ENCODE results near the gene NCR2. TPM values are rescaled to one million over a fixed set of nuclear protein-coding genes. Genes with fewer than 3 reads are reported as not detected.

Gene NCR2
- total RNA-seq, 1 experiment from 2014 or later: not detected

Other genes starting within 250 kb of the NCR2 start
- not detected in 2 replicates for gene TREML1, start 181.3 kb upstream of the NCR2 start, total RNA-seq (2014; rRNA removed; shearing (Covaris generic))
- gene TREM2, start 172.5 kb upstream of the NCR2 start, total RNA-seq (2014; rRNA removed; shearing (Covaris generic)): not detected in 2 replicates
- gene TREML2, start 134.5 kb upstream of the NCR2 start, total RNA-seq (2014; rRNA removed; shearing (Covaris generic)): not detected in 2 replicates
- gene TREML4, start 107.3 kb upstream of the NCR2 start, total RNA-seq (2014; rRNA removed; shearing (Covaris generic)): not detected in 2 replicates
- not detected in 2 replicates for gene TREM1, start 48.9 kb upstream of the NCR2 start, total RNA-seq (2014; rRNA removed; shearing (Covaris generic))
- gene FOXP4, start 210.8 kb downstream of the NCR2 start, total RNA-seq (2014; rRNA removed; shearing (Covaris generic)): 6.5 and 11.6 TPM in 2 replicates

Measured in M059J (cell line).